HTR-8/SVneo (cell line): ENCODE results near the gene MCC.

Source experiments
- DNase-seq: peaks from one replicate; pipeline ENCODE4 v3.0.0; 2011; ENCODE audit warnings: low spot score, mixed read lengths; ENCODE audit not compliant: insufficient read length
- FAIRE-seq: peaks from 2 replicates; lab custom pipeline; 2011; peaks lifted over from hg19 to GRCh38; lab: Jason Lieb, UNC

MCC gene

DNA sequence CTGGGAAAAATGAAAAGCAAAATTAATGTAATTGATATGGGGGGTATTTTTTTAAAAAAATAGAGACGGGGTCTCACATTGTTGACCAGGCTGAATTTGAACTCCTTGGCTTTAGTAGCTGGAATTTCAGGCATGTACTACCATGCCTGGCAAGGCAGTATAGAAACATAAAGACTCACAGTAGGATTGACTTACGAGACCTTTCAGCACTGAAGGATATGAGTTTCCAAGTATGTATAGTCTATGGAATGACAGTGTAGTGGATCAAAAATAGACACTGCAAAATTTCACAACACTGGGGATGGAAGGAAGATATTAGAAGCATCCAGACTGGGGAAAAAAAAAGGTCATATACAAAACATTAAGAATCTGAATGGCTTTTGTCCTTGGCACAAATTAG is 504.9 kb downstream of the MCC start:
- DNase-seq = no peak
- no peak for FAIRE-seq

DNA sequence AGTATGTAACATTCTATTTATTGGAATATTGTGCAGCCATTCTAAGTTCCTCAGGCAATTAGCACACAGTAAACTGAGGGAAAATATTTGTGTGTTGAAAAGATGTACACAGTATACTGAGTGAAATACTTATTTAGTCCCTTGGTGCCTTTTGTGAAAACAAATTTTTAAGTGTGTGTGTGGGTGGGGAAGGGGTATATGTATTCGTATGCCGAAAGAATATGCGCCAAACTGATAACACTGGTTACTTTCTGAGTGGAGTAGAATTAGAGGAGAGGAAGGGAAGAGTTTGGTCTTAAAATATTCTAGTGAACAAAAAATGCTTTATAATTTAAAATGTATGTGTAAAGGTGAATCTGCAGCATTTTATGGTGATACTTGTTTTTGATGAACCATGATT is 508.5 kb downstream of the MCC start:
- DNase-seq = no peak
- no peak for FAIRE-seq

DNA sequence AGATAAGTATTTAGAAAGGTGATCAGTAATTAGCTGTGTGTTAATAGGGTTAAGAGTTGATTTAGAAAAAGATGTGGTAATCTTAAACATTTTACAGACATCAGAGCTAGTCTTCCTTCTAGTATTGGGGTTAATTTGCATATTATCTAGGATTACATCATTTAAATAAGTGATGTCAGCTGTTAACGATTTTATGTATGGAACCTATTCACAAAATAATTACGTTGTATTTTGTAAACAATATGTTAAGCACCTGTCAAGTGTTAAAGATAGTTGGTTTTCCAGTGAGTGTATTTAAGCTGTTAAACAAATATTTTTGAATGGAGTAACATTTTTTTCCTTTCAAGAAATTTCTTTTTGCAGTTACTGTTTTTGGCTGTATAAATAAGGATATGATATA is 509.4 kb downstream of the MCC start:
- FAIRE-seq (no peak), DNase-seq (no peak)

DNA sequence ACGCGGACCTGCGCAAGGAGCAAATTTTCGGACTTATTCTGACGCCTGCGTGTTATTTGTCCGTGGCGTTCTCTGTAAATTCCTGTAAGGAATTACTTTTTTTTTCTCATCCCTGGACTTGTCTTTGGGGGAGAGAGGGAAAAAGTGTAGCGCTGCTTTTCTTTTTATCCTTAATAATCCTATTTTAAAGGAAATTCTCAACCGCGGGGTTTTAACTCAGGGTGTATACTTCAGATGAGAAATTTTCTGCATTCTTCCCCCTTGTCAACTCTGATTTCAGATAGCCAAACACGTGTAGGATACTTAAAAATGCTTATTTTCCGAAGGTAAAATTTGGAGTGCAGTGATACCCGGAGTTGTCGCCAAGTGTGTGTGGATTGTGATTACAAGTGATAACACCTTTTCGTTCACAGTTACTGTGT is 510.8 kb downstream of the MCC start:
- FAIRE-seq (no peak), DNase-seq (no peak)

DNA sequence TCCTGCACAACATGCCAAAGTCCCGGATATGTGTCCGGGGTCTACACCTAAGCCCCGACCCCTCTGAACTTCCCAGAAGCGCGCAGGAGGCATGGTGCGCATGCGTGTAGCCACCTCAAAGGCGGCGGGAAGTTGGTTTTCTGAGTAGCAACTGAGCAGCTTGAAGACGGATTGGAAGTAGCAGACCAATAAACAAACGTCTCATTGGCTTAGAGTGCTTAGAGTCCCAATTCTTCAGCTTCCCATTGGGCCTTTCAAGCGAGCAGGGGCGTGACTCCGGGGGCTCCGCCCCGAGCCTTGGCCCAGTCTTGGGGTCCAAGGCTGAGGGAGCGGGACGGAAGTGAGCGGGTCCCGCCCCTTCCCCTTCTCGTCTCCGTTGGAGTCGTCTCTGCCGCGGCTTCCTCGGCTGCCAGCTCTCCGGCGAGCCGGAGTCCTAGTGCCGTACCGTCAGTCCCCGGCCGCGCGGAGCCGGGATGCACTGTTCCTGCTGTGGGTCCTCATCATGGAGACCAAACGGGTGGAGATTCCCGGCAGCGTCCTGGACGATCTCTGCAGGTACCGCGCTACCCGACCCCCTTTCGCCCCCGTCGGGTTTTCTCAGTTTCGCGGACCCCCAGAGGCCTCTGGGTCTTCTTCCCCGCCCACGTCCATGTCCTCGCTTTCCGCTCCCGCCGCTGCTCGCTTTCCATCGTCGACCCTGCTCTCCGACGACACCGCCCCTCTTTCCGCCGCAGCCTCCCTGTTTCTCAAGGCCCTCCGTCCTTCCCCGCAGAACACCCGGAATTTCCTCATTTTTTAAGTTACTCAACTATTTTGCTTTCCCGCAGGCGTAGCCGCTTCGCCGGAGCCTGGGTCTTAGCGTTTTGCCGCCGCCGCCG is 511.6 kb downstream of the MCC start, which contains the start of gene DCP2:
Gene DCP2 (plus strand): TSS at position 367 of the 878 bp plus-strand sequence. CDS start 136 bp downstream, at position 503.
- DNase-seq = peak; percentile 98
- peak; percentile 96 for FAIRE-seq

DNA sequence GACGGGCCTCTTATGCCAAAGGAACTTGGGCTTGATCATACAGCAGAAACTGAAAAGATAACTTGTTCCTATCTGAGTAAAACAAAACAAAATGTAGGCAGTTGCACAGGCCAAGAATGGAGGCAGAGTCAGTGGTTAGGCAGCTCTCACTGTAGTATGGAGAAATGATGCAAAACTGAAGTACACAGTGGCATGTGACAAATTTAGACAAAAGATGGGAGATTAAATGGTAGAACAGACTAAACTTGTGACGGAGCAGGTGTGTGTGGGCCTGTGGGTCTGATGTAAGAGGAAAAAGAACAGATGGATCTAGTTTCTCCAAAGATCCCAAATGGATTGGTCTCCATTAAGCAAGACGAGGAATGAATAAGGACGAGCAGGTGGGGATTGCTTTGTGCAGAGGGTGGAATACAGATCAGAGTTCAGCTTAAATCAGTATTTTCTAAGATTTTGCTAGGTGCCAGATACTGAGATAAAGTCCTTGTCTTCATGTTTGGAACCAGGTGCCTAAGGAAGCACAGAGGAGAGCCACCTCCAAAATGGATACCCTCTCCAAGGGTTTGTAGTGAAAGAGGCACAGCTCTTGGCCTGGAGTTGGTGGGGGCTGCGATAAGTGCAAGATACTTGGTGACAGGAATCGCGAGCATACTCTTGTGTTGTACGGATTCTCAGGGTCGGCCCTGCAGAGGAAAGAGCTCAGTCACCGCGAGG is 512.4 kb downstream of the MCC start:
- no peak for DNase-seq
- FAIRE-seq = no peak

DNA sequence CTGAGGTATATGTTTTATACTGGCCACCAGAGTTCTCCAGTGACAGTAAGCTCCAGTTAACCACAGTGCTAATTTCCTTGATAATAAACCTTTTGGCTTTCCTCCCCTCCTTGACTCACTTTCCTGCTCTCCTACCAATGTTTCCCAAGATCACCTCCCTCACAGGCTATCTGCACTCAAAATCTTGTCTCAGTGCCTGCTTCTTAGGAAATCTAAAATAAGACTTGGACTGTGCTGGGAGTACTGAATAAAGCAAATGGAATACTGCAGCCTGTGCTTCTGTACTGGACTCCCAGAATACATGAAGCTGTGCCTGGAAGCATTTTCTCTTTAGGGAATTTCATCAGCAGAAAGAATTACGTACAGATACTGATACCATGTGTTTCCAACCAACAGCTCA is 513.4 kb downstream of the MCC start:
- DNase-seq (no peak), FAIRE-seq (no peak)

DNA sequence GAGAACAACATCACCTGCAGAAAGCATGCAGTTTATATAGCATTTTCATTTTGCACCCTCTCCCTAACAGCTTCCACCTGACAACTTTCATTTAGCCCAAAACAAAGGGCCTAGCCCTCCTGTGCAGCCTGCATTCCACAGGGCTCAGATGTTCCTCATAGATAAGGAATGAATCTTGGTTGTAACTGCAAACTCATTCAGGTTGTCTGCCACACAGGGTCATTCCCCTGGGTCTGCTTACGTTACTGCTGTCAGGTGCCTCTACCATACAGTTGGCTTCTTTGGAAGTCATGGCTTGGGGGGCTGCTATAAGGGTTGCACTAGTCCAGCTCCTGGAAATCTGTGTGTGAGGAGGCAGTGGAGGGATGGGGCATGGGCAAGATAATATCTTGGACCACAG is 514.3 kb downstream of the MCC start:
- DNase-seq = no peak
- FAIRE-seq = no peak

DNA sequence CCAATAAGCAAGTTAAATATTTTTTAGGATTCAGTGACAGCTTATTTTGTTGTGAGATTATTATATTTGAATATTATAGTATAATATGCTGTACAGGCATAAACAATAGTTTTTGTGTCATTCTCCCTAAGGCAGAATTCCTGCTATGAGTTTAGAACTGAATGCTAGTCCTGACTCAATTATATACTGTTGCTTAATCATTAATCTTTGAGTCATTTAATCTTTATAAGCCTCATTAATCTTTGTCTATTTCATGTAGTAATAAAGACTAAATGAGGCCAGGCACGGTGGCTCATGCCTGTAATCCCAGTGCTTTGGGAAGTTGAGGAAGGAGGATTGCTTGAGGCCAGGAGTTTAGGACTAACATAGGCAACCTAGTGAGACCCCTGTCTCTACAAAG is 515.2 kb downstream of the MCC start:
- DNase-seq (no peak), FAIRE-seq (no peak)
